IMR-90 (cell line): ENCODE measurements around the gene VSIG10L2. TPM values are rescaled to one million over a fixed set of nuclear protein-coding genes. Genes with fewer than 3 reads are reported as not detected.

Experiments used
- ATAC-seq: fragments of 200-7000 bp; cut with Tn5 transposase; 2 replicates; pipeline ENCODE4 v1.9.1; 2020; ENCODE audit warnings: low read depth, mild to moderate bottlenecking, moderate library complexity
- BruUV-seq: library from RNA; stranded (reverse); fragments of 400-500 nt; replicated peaks from 2 replicates; lab custom pipeline; 2021; lab: Mats Ljungman, UMichigan
- CTCF ChIA-PET: fragments of 300-600 bp; formaldehyde crosslinking; extraction: SDS; loops from one replicate; lab custom pipeline; 2021; ENCODE audit warnings: antibody characterized with exemption; lab: Yijun Ruan, JAX
- POLR2A ChIA-PET: fragments of 300-600 bp; sonication (Branson Sonifier 250); formaldehyde crosslinking; loops from one replicate; lab custom pipeline; 2022; ENCODE audit warnings: antibody characterized with exemption; ENCODE audit not compliant: unreplicated experiment; lab: Charles Lee
- DNase-seq: peaks from one replicate; pipeline ENCODE4 v3.0.0; 2013
- H2AFZ ChIP-seq: replicated peaks from 2 replicates; pipeline ENCODE3; 2013; ENCODE audit warnings: low read length, mild to moderate bottlenecking; ENCODE audit not compliant: poor library complexity
- H2AK5ac ChIP-seq: 2 replicates; pipeline ENCODE4 v1.6.1; 2013; ENCODE audit warnings: low read depth, low read length, inconsistent platforms
- H2AK9ac ChIP-seq: replicated peaks from 2 replicates; pipeline ENCODE3; 2013; ENCODE audit warnings: mild to moderate bottlenecking, low read depth, low read length, moderate library complexity; ENCODE audit not compliant: poor library complexity
- H2BK120ac ChIP-seq: 2 replicates; pipeline ENCODE4 v1.6.1; 2013; ENCODE audit warnings: low read depth, low read length, inconsistent platforms
- H2BK15ac ChIP-seq: 3 replicates; pipeline ENCODE4 v1.6.1; 2013; ENCODE audit warnings: low read depth, low read length, inconsistent platforms
- H2BK20ac ChIP-seq: 2 replicates; pipeline ENCODE4 v1.6.1; 2013; ENCODE audit warnings: low read depth, mild to moderate bottlenecking, inconsistent platforms, low read length, moderate library complexity
- H2BK5ac ChIP-seq: 2 replicates; pipeline ENCODE4 v1.6.1; 2013; ENCODE audit warnings: mild to moderate bottlenecking, low read depth, low read length, inconsistent platforms; ENCODE audit not compliant: poor library complexity, severe bottlenecking
- H3K14ac ChIP-seq: replicated peaks from 2 replicates; pipeline ENCODE4 v1.6.1; 2013; ENCODE audit warnings: low read depth, low read length, inconsistent platforms
- H3K18ac ChIP-seq: 2 replicates; pipeline ENCODE4 v1.6.1; 2013; ENCODE audit warnings: low read depth, low read length, control low read depth
- H3K23ac ChIP-seq: 2 replicates; pipeline ENCODE4 v1.6.1; 2013; ENCODE audit warnings: low read depth, low read length, inconsistent platforms
- H3K27ac ChIP-seq: 2 replicates; pipeline ENCODE4 v1.5.1; 2013; ENCODE audit warnings: mild to moderate bottlenecking, control low read depth, low read length; ENCODE audit not compliant: insufficient read depth
- H3K27me3 ChIP-seq: 2 replicates; pipeline ENCODE4 v1.6.1; 2013; ENCODE audit warnings: low read length; ENCODE audit not compliant: control insufficient read depth, insufficient read depth
- H3K36me3 ChIP-seq: 2 replicates; pipeline ENCODE4 v1.6.1; 2013; ENCODE audit warnings: low read length, mixed read lengths; ENCODE audit not compliant: control insufficient read depth, insufficient read depth
- H3K4ac ChIP-seq: 2 replicates; pipeline ENCODE4 v1.6.1; 2013; ENCODE audit warnings: low read depth, low read length, inconsistent platforms
- H3K4me1 ChIP-seq: 2 replicates; pipeline ENCODE4 v1.6.1; 2013; ENCODE audit warnings: low read length, mixed read lengths; ENCODE audit not compliant: control insufficient read depth, insufficient read depth
- H3K4me2 ChIP-seq: 2 replicates; pipeline ENCODE4 v1.6.1; 2013; ENCODE audit warnings: low read depth, mild to moderate bottlenecking, control low read depth, low read length, moderate library complexity
- H3K4me3 ChIP-seq: 2 replicates; pipeline ENCODE4 v1.5.1; 2013; ENCODE audit warnings: low read depth, mild to moderate bottlenecking, control low read depth, low read length, moderate library complexity; ENCODE audit not compliant: insufficient read depth
- H3K56ac ChIP-seq: 2 replicates; pipeline ENCODE4 v1.6.1; 2013; ENCODE audit warnings: low read length, inconsistent platforms; ENCODE audit not compliant: insufficient read depth; ENCODE audit errors: extremely low read depth
- H3K79me1 ChIP-seq, 2 experiments: 2 replicates each; pipeline ENCODE4 v1.6.1; 2013; ENCODE audit warnings: low read length in 2 of 2, inconsistent platforms in 1 of 2, low read depth in 1 of 2
- H3K9ac ChIP-seq: 2 replicates; pipeline ENCODE4 v1.6.1; 2013; ENCODE audit warnings: low read depth, low read length, control low read depth
- H3K9me1 ChIP-seq: 2 replicates; pipeline ENCODE4 v1.6.1; 2013; ENCODE audit warnings: low read length, inconsistent platforms; ENCODE audit not compliant: insufficient read depth
- H3K9me3 ChIP-seq: 2 replicates; pipeline ENCODE4 v1.6.1; 2013; ENCODE audit warnings: low read length; ENCODE audit not compliant: control insufficient read depth, insufficient read depth
- H4K20me1 ChIP-seq: 2 replicates; pipeline ENCODE4 v1.6.1; 2013; ENCODE audit warnings: low read length, inconsistent platforms; ENCODE audit not compliant: insufficient read depth
- H4K5ac ChIP-seq: 2 replicates; pipeline ENCODE4 v1.6.1; 2013; ENCODE audit warnings: mild to moderate bottlenecking, low read depth, low read length, control low read depth
- H4K8ac ChIP-seq, 2 experiments: 2 replicates each; pipeline ENCODE4 v1.6.1; 2013; ENCODE audit warnings: low read depth in 2 of 2, low read length in 2 of 2, control low read depth in 1 of 2, inconsistent platforms in 1 of 2
- H4K91ac ChIP-seq: 2 replicates; pipeline ENCODE4 v1.6.1; 2013; ENCODE audit warnings: low read depth, low read length, inconsistent platforms; ENCODE audit not compliant: insufficient read depth
- BHLHE40 ChIP-seq: fragments of 150-350 bp; IDR thresholded peaks from 2 replicates; pipeline ENCODE4 v1.6.1; 2016; ENCODE audit warnings: mild to moderate bottlenecking, low read depth, low read length
- CEBPB ChIP-seq: IDR thresholded peaks from 2 replicates; pipeline ENCODE4 v1.6.1; 2012; ENCODE audit warnings: low read depth, low read length, improper control_type of control experiment
- MAFK ChIP-seq: IDR thresholded peaks from 2 replicates; pipeline ENCODE4 v1.6.1; 2012; ENCODE audit warnings: low read depth, low read length, improper control_type of control experiment
- MAZ ChIP-seq: IDR thresholded peaks from 2 replicates; pipeline ENCODE4 v1.6.1; 2012; ENCODE audit warnings: low read depth, mild to moderate bottlenecking, low read length, improper control_type of control experiment, moderate library complexity, borderline replicate concordance
- NFE2L2 ChIP-seq: fragments of 150-350 bp; IDR thresholded peaks from 2 replicates; pipeline ENCODE4 v1.6.1; 2016; ENCODE audit warnings: low read depth, mild to moderate bottlenecking, low read length
- POLR2A ChIP-seq: IDR thresholded peaks from 2 replicates; pipeline ENCODE4 v1.6.1; 2012; ENCODE audit warnings: mild to moderate bottlenecking, low read depth, low read length
- RFX5 ChIP-seq: IDR thresholded peaks from 2 replicates; pipeline ENCODE4 v1.8.0; 2012; ENCODE audit warnings: low read depth, mild to moderate bottlenecking, low read length, moderate library complexity
- WGBS, 2 experiments: methylation state at CpG; one replicate each; pipeline versions ENCODE4 v1.1.5 to v1.1.7; 2013; ENCODE audit warnings: missing lambda C conversion rate in 2 of 2; ENCODE audit not compliant: insufficient read length in 1 of 2; ENCODE audit errors: extremely low coverage in 2 of 2; 5-methylcytosine and 5-hydroxymethylcytosine counted together
- dilution Hi-C: fragments of 300-500 bp; cut with HindIII; formaldehyde crosslinking; loops from one replicate; pipeline ENCODE4 v1.14.3; 2018; ENCODE audit warnings: low sequenced_read_pairs; ENCODE audit not compliant: unreplicated experiment
- in situ Hi-C: fragments of 300-500 bp; cut with MboI; formaldehyde crosslinking; loops from 3 replicates; pipeline ENCODE4 v1.14.3; 2019; ENCODE audit warnings: low sequenced_read_pairs, inconsistent platforms, mixed read lengths
- intact Hi-C: fragments of 100-400 bp; cut with micrococcal nuclease; formaldehyde crosslinking; loops from 2 replicates; pipeline ENCODE4 v1.10.0; 2022
- polyA plus RNA-seq, 3 experiments: library from polyadenylated mRNA; depleted of rRNA; stranded (reverse); fragments of >200 nt; gene quantifications; 2 replicates each; pipeline ENCODE4 v1.2.3, GENCODE V29; 2012; ENCODE audit warnings: low replicate concordance in 1 of 3
- total RNA-seq: library from RNA; depleted of rRNA; stranded (reverse); fragments of >200 nt; gene quantifications from 2 replicates; pipeline ENCODE4 v1.2.3, GENCODE V29; 2012
- TF ChIP-seq, protein P1 (sequence below): fragments of 150-350 bp; IDR thresholded peaks from 2 replicates; pipeline ENCODE4 v1.6.1; 2017; ENCODE audit warnings: mild to moderate bottlenecking, antibody characterized with exemption, low read length, low read depth

The VSIG10L2 gene
- total and polyA plus RNA-seq, 2 of the 4 experiments (the other 2 are of a cell fraction), result under 0.01 TPM; not detected in 1

DNA sequence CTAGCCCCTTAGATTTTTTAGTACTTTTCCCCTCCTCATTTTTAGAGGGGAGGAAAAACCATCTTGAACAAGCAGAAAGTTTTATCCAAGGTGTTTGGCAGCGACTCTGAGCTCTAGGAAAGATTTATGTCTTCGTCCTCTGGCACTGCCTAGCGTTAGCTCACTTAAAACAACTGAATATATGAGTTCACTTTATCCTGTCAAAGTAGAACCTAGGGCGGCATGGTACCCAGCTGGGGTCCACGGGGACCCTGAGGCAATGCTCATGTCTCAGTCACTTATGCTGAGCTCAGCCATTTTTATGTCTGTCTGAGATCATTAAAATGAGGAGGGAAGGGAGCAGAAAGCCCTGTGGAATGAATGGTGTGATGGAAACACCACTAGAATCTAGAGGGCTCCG lies 14.2 kb upstream of the VSIG10L2 start:
- H2AK5ac ChIP-seq, result no peak overlapping the region
- CTCF ChIA-PET, result interaction anchor here (1.2 kb wide), 1 partner anchor 11 kb away, joined by 3 read pairs; no protein-coding TSS in a partner anchor
- H3K18ac ChIP-seq, result no peak overlapping the region
- POLR2A ChIA-PET, result no interaction called here
- no peaks in the 10 kb centered on the region for H3K9me3 ChIP-seq
- H3K27me3 ChIP-seq, result peaks cover 39% of the 10 kb centered on the region
- no peaks in the 10 kb centered on the region for H4K20me1 ChIP-seq
- no peak overlapping the region for H3K23ac ChIP-seq
- 20% methylated on average over 2 of the region's 6 CpGs; no CpG with 5 or more reads in 1 of the 2 experiments for WGBS, 2 experiments
- H2BK20ac ChIP-seq, result no peak overlapping the region
- no peak overlapping the region for H2AK9ac ChIP-seq
- no peak overlapping the region for H2BK120ac ChIP-seq
- DNase-seq (no peak), ATAC-seq (no peak)
- H3K79me1 ChIP-seq, result no peaks in the 10 kb centered on the region
- no TSS peak for BruUV-seq
- intact Hi-C loops (no loop called here), in situ Hi-C loops (no loop called here), dilution Hi-C loops (no loop called here)
- no peak overlapping the region for H3K4me2 ChIP-seq
- H4K5ac ChIP-seq, result no peak overlapping the region
- no peak overlapping the region for H2AFZ ChIP-seq
- H3K36me3 ChIP-seq, result no peaks in the 10 kb centered on the region
- H3K4me3 ChIP-seq, result no peak overlapping the region
- TF ChIP-seq MAFK (peak; percentile 83), RFX5 (no peak), NFE2L2 (no peak), CEBPB (no peak), MAZ (no peak), BHLHE40 (no peak), POLR2A (no peak)
- TF ChIP-seq, protein P1, sequence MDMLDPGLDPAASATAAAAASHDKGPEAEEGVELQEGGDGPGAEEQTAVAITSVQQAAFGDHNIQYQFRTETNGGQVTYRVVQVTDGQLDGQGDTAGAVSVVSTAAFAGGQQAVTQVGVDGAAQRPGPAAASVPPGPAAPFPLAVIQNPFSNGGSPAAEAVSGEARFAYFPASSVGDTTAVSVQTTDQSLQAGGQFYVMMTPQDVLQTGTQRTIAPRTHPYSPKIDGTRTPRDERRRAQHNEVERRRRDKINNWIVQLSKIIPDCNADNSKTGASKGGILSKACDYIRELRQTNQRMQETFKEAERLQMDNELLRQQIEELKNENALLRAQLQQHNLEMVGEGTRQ, result no peak
- no peaks in the 10 kb centered on the region for H3K9me1 ChIP-seq
- no peak overlapping the region for H3K56ac ChIP-seq
- no peaks in the 10 kb centered on the region; the same call in 1 of the 2 replicates for H3K4me1 ChIP-seq
- H4K91ac ChIP-seq, result no peak overlapping the region
- no peak overlapping the region for H3K14ac ChIP-seq
- no peak overlapping the region for H3K9ac ChIP-seq
- H3K4ac ChIP-seq, result no peak overlapping the region
- no peak overlapping the region for H4K8ac ChIP-seq
- H2BK5ac ChIP-seq, result no peak overlapping the region
- no peak overlapping the region for H3K27ac ChIP-seq
- H2BK15ac ChIP-seq, result no peak overlapping the region
